OCI-LY1 (cell line): ENCODE data around the gene IL1RAPL2.

Experiments
- H2AFZ ChIP-seq: fragments of 200-600 bp; sonication (generic), shearing (Covaris generic); 2 replicates; pipeline ENCODE4 v1.6.0; 2014; ENCODE audit warnings: antibody characterized with exemption, mild to moderate bottlenecking, low read length
- H3F3A ChIP-seq: fragments of 200-600 bp; sonication (generic), shearing (Covaris generic); 2 replicates; pipeline ENCODE4 v1.6.0; 2014; ENCODE audit warnings: mild to moderate bottlenecking, antibody characterized with exemption, low read length, moderate library complexity; ENCODE audit not compliant: insufficient read depth
- H3K27ac ChIP-seq: fragments of 200-600 bp; sonication (generic); 2 replicates; pipeline ENCODE4 v1.5.1; 2014; ENCODE audit warnings: low read length, mixed run types, mild to moderate bottlenecking, low read depth; ENCODE audit not compliant: poor library complexity, severe bottlenecking
- H3K27me3 ChIP-seq: fragments of 200-600 bp; sonication (generic); 2 replicates; pipeline ENCODE4 v1.6.0; 2014; ENCODE audit warnings: antibody characterized with exemption, mild to moderate bottlenecking, low read length, moderate library complexity; ENCODE audit not compliant: insufficient read depth
- H3K36me3 ChIP-seq: fragments of 200-600 bp; sonication (generic); 2 replicates; pipeline ENCODE4 v1.6.1; 2014; ENCODE audit warnings: mild to moderate bottlenecking, antibody characterized with exemption, low read length, moderate library complexity, mixed read lengths; ENCODE audit not compliant: insufficient read depth
- H3K4me1 ChIP-seq: fragments of 200-600 bp; sonication (generic); 2 replicates; pipeline ENCODE4 v1.5.1; 2014; ENCODE audit warnings: mild to moderate bottlenecking, low read length, moderate library complexity; ENCODE audit not compliant: insufficient read depth, severe bottlenecking
- H3K4me2 ChIP-seq: fragments of 200-600 bp; sonication (generic), shearing (Covaris generic); 2 replicates; pipeline ENCODE4 v1.6.1; 2014; ENCODE audit warnings: low read length
- H3K4me3 ChIP-seq: fragments of 200-600 bp; sonication (generic); 2 replicates; pipeline ENCODE4 v1.5.1; 2014; ENCODE audit warnings: low read length, low read depth, mild to moderate bottlenecking, mixed read lengths; ENCODE audit not compliant: poor library complexity, severe bottlenecking
- H3K79me2 ChIP-seq: fragments of 200-600 bp; shearing (Covaris generic); 2 replicates; pipeline ENCODE4 v1.6.1; 2016; ENCODE audit warnings: mixed run types, low read length, mixed read lengths; ENCODE audit not compliant: insufficient read depth
- H3K9ac ChIP-seq: fragments of 200-600 bp; sonication (generic), shearing (Covaris generic); 2 replicates; pipeline ENCODE4 v1.6.1; 2014; ENCODE audit warnings: mild to moderate bottlenecking, low read length, mixed read lengths
- H3K9me2 ChIP-seq: fragments of 200-600 bp; sonication (generic), shearing (Covaris generic); 2 replicates; pipeline ENCODE4 v1.6.1; 2014; ENCODE audit warnings: low read depth, mild to moderate bottlenecking, low read length, mixed read lengths
- H3K9me3 ChIP-seq: fragments of 200-600 bp; shearing (Covaris generic); 2 replicates; pipeline ENCODE4 v1.6.1; 2014; ENCODE audit warnings: low read length, mixed read lengths
- H4K20me1 ChIP-seq: fragments of 200-600 bp; sonication (generic), shearing (Covaris generic); 2 replicates; pipeline ENCODE4 v1.6.0; 2016; ENCODE audit warnings: mild to moderate bottlenecking, low read length; ENCODE audit not compliant: insufficient read depth
- CTCF ChIP-seq: fragments of 200-600 bp; sonication (generic), shearing (Covaris generic); IDR thresholded peaks from 2 replicates; pipeline ENCODE4 v1.5.1; 2017; ENCODE audit warnings: mild to moderate bottlenecking, antibody characterized with exemption, low read length, moderate library complexity, mixed read lengths
- EZH2 ChIP-seq: fragments of 200-600 bp; sonication (generic), shearing (Covaris generic); IDR thresholded peaks from 2 replicates; pipeline ENCODE4 v1.8.0; 2017; ENCODE audit warnings: borderline replicate concordance, mixed run types, mild to moderate bottlenecking, antibody characterized with exemption, low read length, moderate library complexity, mixed read lengths

IL1RAPL2 gene

DNA sequence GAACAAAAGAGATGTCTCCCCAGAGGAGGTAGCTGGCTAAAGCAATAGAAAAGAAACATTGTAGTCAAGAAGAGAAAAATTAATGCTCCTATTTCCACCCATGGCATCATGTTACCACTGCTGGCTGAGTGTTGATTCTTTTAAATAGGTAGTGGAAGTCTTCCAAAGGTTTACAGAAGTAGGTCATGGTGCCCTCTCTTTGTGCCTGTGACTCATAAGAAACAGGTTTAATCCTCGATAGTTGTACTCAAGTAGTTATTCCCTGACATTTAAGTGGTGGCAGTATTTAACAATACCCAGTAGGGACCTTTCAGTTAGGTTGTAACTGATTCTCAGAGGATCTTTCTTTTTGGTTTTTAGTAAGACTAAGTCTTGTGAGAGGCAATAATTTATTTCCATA is 406.7 kb downstream of the IL1RAPL2 start:
- H3K36me3 ChIP-seq, result no peaks in the 10 kb centered on the region
- H3K27me3 ChIP-seq, result no peaks in the 10 kb centered on the region
- H3K27ac ChIP-seq, result no peak overlapping the region
- no peaks in the 10 kb centered on the region for H3K9me2 ChIP-seq
- no peak overlapping the region for H3K4me3 ChIP-seq
- no peak overlapping the region for H3K9ac ChIP-seq
- no peaks in the 10 kb centered on the region for H3F3A ChIP-seq
- H3K4me1 ChIP-seq, result no peaks in the 10 kb centered on the region
- H3K79me2 ChIP-seq, result no peaks in the 10 kb centered on the region
- no peak overlapping the region for H3K4me2 ChIP-seq
- TF ChIP-seq EZH2, result no peak
- TF ChIP-seq CTCF, result no peak
- H3K9me3 ChIP-seq, result no peaks in the 10 kb centered on the region
- H4K20me1 ChIP-seq, result no peaks in the 10 kb centered on the region
- no peak overlapping the region for H2AFZ ChIP-seq

GRCh38 chrX:104987063-104987462 is 421.1 kb downstream of the IL1RAPL2 start:
- no peaks in the 10 kb centered on the region for H3K9me2 ChIP-seq
- H3K4me2 ChIP-seq, result no peak overlapping the region
- no peaks in the 10 kb centered on the region for H3K4me1 ChIP-seq
- H3K9me3 ChIP-seq, result no peaks in the 10 kb centered on the region
- H3K36me3 ChIP-seq, result no peaks in the 10 kb centered on the region
- no peak overlapping the region for H3K4me3 ChIP-seq
- no peak overlapping the region for H3K9ac ChIP-seq
- H3F3A ChIP-seq, result no peaks in the 10 kb centered on the region
- no peak for TF ChIP-seq EZH2
- no peak for TF ChIP-seq CTCF
- no peaks in the 10 kb centered on the region for H4K20me1 ChIP-seq
- H3K27me3 ChIP-seq, result no peaks in the 10 kb centered on the region
- H3K79me2 ChIP-seq, result no peaks in the 10 kb centered on the region
- no peak overlapping the region for H2AFZ ChIP-seq
- no peak overlapping the region for H3K27ac ChIP-seq

GRCh38 chrX:104988038-104988437 is 422.0 kb downstream of the IL1RAPL2 start:
- H3K9me3 ChIP-seq, result no peaks in the 10 kb centered on the region
- no peak overlapping the region for H2AFZ ChIP-seq
- no peaks in the 10 kb centered on the region for H3K36me3 ChIP-seq
- no peaks in the 10 kb centered on the region for H3K4me1 ChIP-seq
- no peak overlapping the region for H3K4me3 ChIP-seq
- no peak overlapping the region for H3K4me2 ChIP-seq
- H3K9ac ChIP-seq, result no peak overlapping the region
- no peak overlapping the region for H3K27ac ChIP-seq
- H4K20me1 ChIP-seq, result no peaks in the 10 kb centered on the region
- no peaks in the 10 kb centered on the region for H3K27me3 ChIP-seq
- no peaks in the 10 kb centered on the region for H3K9me2 ChIP-seq
- TF ChIP-seq CTCF (no peak), EZH2 (no peak)
- H3F3A ChIP-seq, result no peaks in the 10 kb centered on the region
- H3K79me2 ChIP-seq, result no peaks in the 10 kb centered on the region
